B cell (primary cell): Measurements from ENCODE around the gene MAGEA2B.

ENCODE experiments used
- CTCF ChIP-seq: fragments of 200-600 bp; IDR thresholded peaks from one replicate; pipeline ENCODE4 v1.8.0; 2022; ENCODE audit warnings: antibody characterized with exemption, mild to moderate bottlenecking
- EZH2 ChIP-seq: IDR thresholded peaks from 2 replicates; pipeline ENCODE4 v1.6.1; 2012; ENCODE audit warnings: borderline replicate concordance, low read depth, mild to moderate bottlenecking, moderate library complexity, low read length; ENCODE audit not compliant: insufficient read depth, poor library complexity, severe bottlenecking

- TF ChIP-seq CTCF (no peak), EZH2 (no peak)
These were observed 20.7 kb downstream of the MAGEA2B start for GRCh38 chrX:152735101-152735500.
